ENCODE data around the gene TRABD2B. TPM values are rescaled to one million over a fixed set of nuclear protein-coding genes. Genes with fewer than 3 reads are reported as not detected.

TRABD2B gene
- total RNA-seq, 1 experiment from 2014 or later, result 0.05 TPM

- ATAC-seq, result no peak
- Histone ChIP-seq H3K9ac (ENCODE audit: low read length) (no peak overlapping the region), H3K27me3 (ENCODE audit: insufficient read depth, low read length) (peaks cover 22% of the 10 kb centered on the region; the same call in 1 of the 2 replicates), H3K79me2 (ENCODE audit: insufficient read depth, low read length) (no peaks in the 10 kb centered on the region), H3K4me1 (ENCODE audit: control insufficient read depth in 1 of 2, insufficient read depth in 2 of 2, low read length in 2 of 2) (no peaks in the 10 kb centered on the region), H3K36me3 (ENCODE audit: control insufficient read depth in 1 of 2, insufficient read depth in 2 of 2, low read length in 2 of 2) (no peaks in the 10 kb centered on the region), H4K20me1 (ENCODE audit: insufficient read depth) (no peaks in the 10 kb centered on the region), H3K27ac (ENCODE audit: low read depth, low read length) (no peak overlapping the region), H3K4me2 (ENCODE audit: low read length) (no peak overlapping the region), H3K9me2 (ENCODE audit: insufficient read depth) (no peaks in the 10 kb centered on the region), H2AFZ (ENCODE audit: low read depth, low read length, poor library complexity, severe bottlenecking) (no peak overlapping the region), H3K9me3 (ENCODE audit: control insufficient read depth in 1 of 2, insufficient read depth in 1 of 2, low read depth in 1 of 2, low read length in 2 of 2) (no peaks in the 10 kb centered on the region), H3K4me3 (replicated peaks in 1 of 2; ENCODE audit: low read depth in 1 of 2, low read length in 2 of 2) (no peak overlapping the region)
- TF ChIP-seq REST (IDR thresholded peaks at IDR 0.05; ENCODE audit: low read depth) (no peak), POLR2AphosphoS5 (IDR thresholded peaks at IDR 0.05; ENCODE audit: low read depth, low read length) (no peak), ZBTB33 (IDR thresholded peaks at IDR 0.05; ENCODE audit: extremely low read depth, insufficient replicate concordance, low read length) (no peak), FOSL1 (IDR thresholded peaks at IDR 0.05; ENCODE audit: low read depth) (no peak), RAD21 (IDR thresholded peaks at IDR 0.05; ENCODE audit: low read depth) (no peak)
- BruUV-seq (replicated peaks), result no TSS peak
- ChIA-PET POLR2A (no interaction called here), CTCF (no interaction called here), RAD21 (ENCODE audit: low non-redundant PET in 1 of 2, low total read pairs in 2 of 2, uncharacterized antibody in 2 of 2, unreplicated experiment in 2 of 2) (no interaction called here)
- intact Hi-C loops (cut with micrococcal nuclease), result no loop called here
- no peak for DNase-seq (ENCODE audit: low read depth, low spot score)
Observed at GRCh38 chr1:47844558-47844955, 152.6 kb downstream of the TRABD2B start.

Data from HCT116 (cell line).